IPS-20b (cell line): ENCODE measurements around the gene SMPX.

Experiments
- H3K27ac ChIP-seq: one replicate; pipeline ENCODE4 v1.5.1; 2013; ENCODE audit warnings: low read length
- H3K27me3 ChIP-seq: 2 replicates; pipeline ENCODE4 v1.6.1; 2013; ENCODE audit warnings: mild to moderate bottlenecking, low read length, inconsistent platforms; ENCODE audit not compliant: insufficient read depth
- H3K36me3 ChIP-seq: 2 replicates; pipeline ENCODE4 v1.6.1; 2013; ENCODE audit warnings: low read depth, mild to moderate bottlenecking, inconsistent platforms, low read length, moderate library complexity; ENCODE audit not compliant: insufficient read depth
- H3K4me1 ChIP-seq: 2 replicates; pipeline ENCODE4 v1.6.1; 2013; ENCODE audit warnings: mild to moderate bottlenecking, control low read depth, inconsistent platforms, low read length, moderate library complexity; ENCODE audit not compliant: insufficient read depth
- H3K4me3 ChIP-seq: 2 replicates; pipeline ENCODE4 v1.5.1; 2013; ENCODE audit warnings: mild to moderate bottlenecking, low read length, inconsistent platforms
- H3K9ac ChIP-seq: 2 replicates; pipeline ENCODE4 v1.6.1; 2013; ENCODE audit warnings: low read depth, mild to moderate bottlenecking, inconsistent platforms, low read length, moderate library complexity
- H3K9me3 ChIP-seq: 2 replicates; pipeline ENCODE4 v1.6.1; 2013; ENCODE audit warnings: mild to moderate bottlenecking, low read depth, low read length, inconsistent platforms; ENCODE audit not compliant: insufficient read depth

SMPX gene

DNA sequence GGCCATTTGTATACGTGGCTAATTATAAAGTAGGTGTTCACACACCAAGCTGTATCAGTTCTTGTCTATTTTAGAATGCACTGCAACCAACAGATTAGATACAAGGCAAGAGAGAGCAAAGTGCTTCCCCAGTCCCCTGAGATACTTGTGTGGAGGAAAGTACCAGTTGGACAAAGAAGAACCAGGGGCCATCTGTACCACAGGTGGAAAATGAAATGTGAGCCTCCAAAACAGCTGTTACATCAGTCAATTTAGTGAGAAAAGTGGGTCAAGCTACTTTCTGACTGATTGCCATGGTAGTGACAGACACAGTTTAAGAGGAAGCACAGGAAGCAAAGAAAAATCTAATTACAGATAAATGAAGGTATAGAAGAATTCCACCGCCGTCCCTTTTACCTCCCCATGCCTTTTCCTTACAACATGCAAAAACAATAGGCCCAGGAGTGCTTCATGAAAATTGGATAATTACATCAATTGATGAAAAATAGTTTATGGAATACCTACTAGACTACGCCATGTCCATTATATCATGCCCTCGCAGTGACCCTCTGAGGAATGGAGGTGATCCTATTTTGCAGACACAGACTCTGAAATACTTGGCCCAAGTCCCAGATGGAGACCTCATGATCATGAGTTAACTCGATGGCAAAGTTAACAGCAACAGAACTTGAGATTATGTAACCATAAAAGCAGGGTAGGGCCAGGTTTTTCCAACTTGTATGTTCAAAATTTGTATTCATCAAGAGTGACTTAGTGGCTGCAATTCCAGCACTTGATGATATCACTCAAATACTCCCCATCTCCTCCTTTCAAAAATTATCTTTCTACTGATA is 15.8 kb downstream of the SMPX start:
- H3K4me1 ChIP-seq: peaks cover 22% of the 10 kb centered on the region; the same call in 1 of the 2 replicates
- no peaks in the 10 kb centered on the region for H3K27me3 ChIP-seq
- no peak overlapping the region for H3K27ac ChIP-seq

GRCh38 chrX:21741364-21741763 is 16.6 kb downstream of the SMPX start:
- H3K27me3 ChIP-seq: no peaks in the 10 kb centered on the region
- H3K9me3 ChIP-seq: no peaks in the 10 kb centered on the region
- H3K27ac ChIP-seq: no peak overlapping the region
- H3K9ac ChIP-seq: no peak overlapping the region
- H3K4me1 ChIP-seq: peaks cover 20% of the 10 kb centered on the region; the same call in 1 of the 2 replicates
- H3K36me3 ChIP-seq: no peaks in the 10 kb centered on the region
- no peak overlapping the region for H3K4me3 ChIP-seq

More for the DNA sequence above, 15.8 kb downstream of the SMPX start:
- Histone ChIP-seq H3K9me3 (no peaks in the 10 kb centered on the region), H3K36me3 (no peaks in the 10 kb centered on the region), H3K4me3 (no peak overlapping the region), H3K9ac (no peak overlapping the region)

DNA sequence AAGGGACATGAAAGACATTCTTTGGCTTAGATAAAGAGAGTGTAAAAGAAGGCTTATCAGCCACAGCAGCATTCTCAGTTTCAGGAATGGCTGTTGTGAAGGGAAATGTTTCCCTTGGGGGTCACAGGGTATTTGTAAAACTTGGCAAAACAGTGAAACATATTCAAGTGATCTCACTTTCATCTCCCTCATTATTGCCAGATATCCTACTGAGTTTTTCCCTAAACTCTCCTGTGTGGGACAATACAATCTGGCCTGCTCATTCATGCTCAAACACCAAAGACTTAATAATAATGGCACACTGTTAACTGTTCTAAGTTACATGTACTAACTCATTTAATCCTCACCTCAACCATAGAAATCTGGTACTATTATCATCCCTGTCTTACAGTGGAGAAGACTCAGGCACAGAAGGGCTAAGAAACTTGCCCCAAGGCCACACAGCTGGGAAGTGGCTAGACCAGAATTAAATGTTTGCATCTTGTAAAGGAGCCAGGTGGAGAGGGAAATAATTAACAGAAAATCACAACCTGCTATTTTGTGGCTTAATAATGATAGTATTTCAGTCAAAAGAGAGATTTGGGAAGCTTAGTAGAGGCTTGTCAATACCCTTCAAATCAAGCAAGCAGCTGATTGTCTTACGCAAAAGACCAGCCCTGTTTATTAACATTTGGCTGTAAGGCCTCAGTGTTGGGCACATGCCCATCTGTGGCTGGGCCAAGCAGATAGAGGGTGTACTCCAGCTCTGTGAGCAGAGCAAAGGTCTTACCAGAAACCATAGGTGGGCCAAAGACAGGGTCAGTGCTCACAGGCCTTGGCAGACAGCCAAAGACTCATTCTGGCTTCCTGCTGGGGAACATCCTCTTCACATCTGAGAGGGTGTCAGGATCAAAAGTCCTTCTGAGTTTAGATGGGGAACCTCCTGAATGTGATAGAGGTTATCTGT is 17.3 kb downstream of the SMPX start:
- H3K27ac ChIP-seq: no peak overlapping the region

GRCh38 chrX:21738950-21739287 is 19.0 kb downstream of the SMPX start:
- Histone ChIP-seq H3K4me3 (peak overlapping the region; percentile 71), H3K27me3 (no peaks in the 10 kb centered on the region), H3K27ac (no peak overlapping the region), H3K9ac (peak overlapping the region; percentile 60; the same call in 1 of the 2 replicates), H3K4me1 (peaks cover 14% of the 10 kb centered on the region; the same call in 1 of the 2 replicates), H3K36me3 (no peaks in the 10 kb centered on the region), H3K9me3 (no peaks in the 10 kb centered on the region)

More for the DNA sequence above, 17.3 kb downstream of the SMPX start:
- no peaks in the 10 kb centered on the region for H3K9me3 ChIP-seq
- no peak overlapping the region for H3K9ac ChIP-seq
- H3K4me1 ChIP-seq: peaks cover 14% of the 10 kb centered on the region; the same call in 1 of the 2 replicates
- H3K4me3 ChIP-seq: 0 out of 2 replicates have a peak overlapping the region, but pooled peaks have one; percentile 7
- H3K27me3 ChIP-seq: no peaks in the 10 kb centered on the region
- H3K36me3 ChIP-seq: no peaks in the 10 kb centered on the region

DNA sequence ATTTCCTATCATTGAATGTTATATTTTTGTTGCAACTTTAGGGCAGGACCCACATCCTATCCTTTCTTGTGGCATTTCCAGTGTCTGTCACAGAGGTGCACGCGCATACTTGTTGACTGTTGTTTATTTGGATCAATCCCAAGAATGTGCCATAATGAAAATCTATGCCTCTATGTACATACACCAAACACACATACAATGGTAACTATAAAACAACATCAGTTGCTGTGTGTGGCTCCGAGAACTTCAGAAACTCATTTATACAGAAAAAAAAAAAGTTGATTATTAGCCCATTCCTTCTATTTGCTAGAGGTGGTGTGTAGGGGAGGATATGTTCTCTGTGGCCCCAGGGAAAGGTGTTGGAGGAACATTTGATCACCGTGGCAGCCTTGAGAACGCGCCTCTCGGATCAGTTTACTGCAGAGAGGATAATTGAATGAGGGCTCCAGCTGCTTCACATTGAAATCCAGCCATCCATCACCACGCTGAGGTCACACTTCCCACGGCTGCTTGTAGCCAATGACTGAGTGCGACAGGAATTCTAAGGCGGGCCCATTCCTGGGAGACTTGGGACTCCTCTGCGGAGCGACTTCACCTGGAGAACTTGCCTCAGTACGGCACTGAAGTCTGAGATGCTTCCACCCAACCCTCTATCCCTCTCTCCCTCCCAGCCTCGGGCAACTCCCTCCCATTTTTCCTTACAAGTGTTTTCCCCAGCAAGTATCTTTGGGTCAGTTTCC is 19.5 kb downstream of the SMPX start:
- H3K9me3 ChIP-seq: no peaks in the 10 kb centered on the region
- no peak overlapping the region for H3K27ac ChIP-seq
- H3K4me1 ChIP-seq: peaks cover 10% of the 10 kb centered on the region; the same call in 1 of the 2 replicates
- H3K9ac ChIP-seq: peak overlapping the region; percentile 60; the same call in 1 of the 2 replicates
- no peaks in the 10 kb centered on the region for H3K36me3 ChIP-seq
- peak overlapping the region; percentile 71 for H3K4me3 ChIP-seq
- no peaks in the 10 kb centered on the region for H3K27me3 ChIP-seq

DNA sequence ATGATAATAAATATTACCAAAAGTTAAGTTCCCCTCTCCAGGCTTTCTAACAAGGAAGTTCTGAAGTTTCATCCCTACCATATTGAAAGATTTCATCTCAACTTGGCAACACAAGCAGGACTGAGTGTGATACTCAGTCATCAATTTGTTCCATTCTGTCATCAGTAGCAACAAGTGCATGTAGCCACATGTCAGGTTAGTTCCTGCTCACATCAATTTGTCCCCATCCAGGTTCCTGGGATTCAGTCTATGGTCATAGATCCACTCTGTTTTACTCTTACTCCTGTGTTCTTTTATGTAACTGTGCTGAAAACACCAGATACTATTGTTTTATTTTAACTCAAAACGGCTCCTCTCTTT is 22.2 kb downstream of the SMPX start:
- H3K36me3 ChIP-seq: no peaks in the 10 kb centered on the region
- H3K4me3 ChIP-seq: no peak overlapping the region
- H3K9ac ChIP-seq: no peak overlapping the region
- H3K27ac ChIP-seq: no peak overlapping the region
- peaks cover 8% of the 10 kb centered on the region; the same call in 1 of the 2 replicates for H3K4me1 ChIP-seq
- H3K27me3 ChIP-seq: no peaks in the 10 kb centered on the region
- no peaks in the 10 kb centered on the region for H3K9me3 ChIP-seq

- no peaks in the 10 kb centered on the region for H3K36me3 ChIP-seq
- H3K4me3 ChIP-seq: no peak overlapping the region
- H3K27me3 ChIP-seq: no peaks in the 10 kb centered on the region
- H3K9ac ChIP-seq: no peak overlapping the region
- H3K27ac ChIP-seq: no peak overlapping the region
- no peaks in the 10 kb centered on the region for H3K9me3 ChIP-seq
- peaks cover 8% of the 10 kb centered on the region; the same call in 1 of the 2 replicates for H3K4me1 ChIP-seq
Measured at GRCh38 chrX:21735038-21735767, 22.7 kb downstream of the SMPX start.

- Histone ChIP-seq H3K27me3 (no peaks in the 10 kb centered on the region), H3K27ac (no peak overlapping the region), H3K4me1 (peaks cover 3% of the 10 kb centered on the region; the same call in 1 of the 2 replicates), H3K4me3 (no peak overlapping the region), H3K9me3 (no peaks in the 10 kb centered on the region), H3K36me3 (no peaks in the 10 kb centered on the region), H3K9ac (no peak overlapping the region)
Measured at GRCh38 chrX:21734175-21734574, 23.7 kb downstream of the SMPX start.

DNA sequence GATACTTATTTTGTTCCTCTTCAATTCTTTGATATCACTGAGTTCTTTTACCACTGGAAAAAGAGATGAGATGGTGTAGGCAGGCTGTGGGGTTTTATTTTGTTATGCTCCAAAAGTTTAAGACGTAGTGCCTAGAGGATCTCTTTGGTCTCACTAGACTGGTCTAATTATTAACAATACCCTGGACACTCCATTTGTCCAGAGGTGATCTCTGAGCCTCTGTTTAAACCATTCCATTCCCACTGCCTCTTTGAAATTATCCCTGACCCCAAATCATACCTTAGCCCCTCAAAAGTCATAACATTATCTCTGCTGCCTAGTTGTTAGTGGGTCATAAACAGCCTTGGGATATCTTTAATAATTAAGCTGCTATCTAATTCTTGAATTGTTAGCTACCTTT is 24.2 kb downstream of the SMPX start:
- Histone ChIP-seq H3K36me3 (no peaks in the 10 kb centered on the region), H3K27me3 (no peaks in the 10 kb centered on the region), H3K27ac (no peak overlapping the region), H3K9ac (no peak overlapping the region), H3K4me1 (no peaks in the 10 kb centered on the region; the same call in 1 of the 2 replicates), H3K9me3 (no peaks in the 10 kb centered on the region), H3K4me3 (no peak overlapping the region)

DNA sequence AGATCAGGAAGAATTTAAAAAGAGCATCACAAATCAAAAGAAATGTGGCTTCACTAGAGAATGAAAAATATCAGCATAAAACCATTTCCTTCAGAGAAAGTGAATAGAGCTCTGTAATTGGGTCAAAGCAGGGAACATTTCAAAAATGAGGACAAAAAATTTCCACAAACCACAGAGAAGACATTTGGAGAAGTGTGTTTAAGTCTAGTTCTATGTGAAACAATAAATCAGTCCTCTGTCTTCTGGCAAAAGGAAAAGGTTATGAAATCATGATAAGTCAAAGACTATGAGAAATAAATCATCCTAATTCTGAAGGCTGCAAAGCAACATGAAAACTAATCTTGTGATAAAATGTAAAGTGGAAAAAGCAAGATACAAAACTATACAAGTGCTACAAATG is 27.9 kb downstream of the SMPX start:
- Histone ChIP-seq H3K27ac (no peak overlapping the region), H3K27me3 (no peaks in the 10 kb centered on the region), H3K4me3 (no peak overlapping the region), H3K9me3 (no peaks in the 10 kb centered on the region), H3K36me3 (no peaks in the 10 kb centered on the region), H3K4me1 (no peaks in the 10 kb centered on the region; the same call in 1 of the 2 replicates), H3K9ac (no peak overlapping the region)
